Aorta (tissue), 5 donors: ENCODE measurements around the gene CYP2S1. TPM values are rescaled to one million over a fixed set of nuclear protein-coding genes. Genes with fewer than 3 reads are reported as not detected.
A peak's percentile ranks its signal among the peaks of the same experiment; 100 is the strongest.
"Not testable (repeated sequence)": the region's sequence is repeated elsewhere in the genome, so short reads cannot be mapped to it uniquely, and the experiment has no call there.

ENCODE experiments used
- ATAC-seq: fragments of 200-7000 bp; cut with Tn5 transposase; one replicate; pipeline ENCODE4 v1.9.1; 2022; ENCODE audit warnings: moderate library complexity; ENCODE audit not compliant: low FRiP score
- DNase-seq, 2 donors: peaks; one replicate each; pipeline ENCODE4 v3.0.0-alpha.2; 2020
- H3K27ac ChIP-seq, 2 donors: one replicate each; pipeline ENCODE4 v1.5.1; 2013; ENCODE audit warnings: low read length in 2 of 2, mild to moderate bottlenecking in 2 of 2, moderate library complexity in 2 of 2, control low read depth in 1 of 2, inconsistent platforms in 1 of 2, low read depth in 1 of 2
- H3K27me3 ChIP-seq, 2 donors: one replicate each; pipeline ENCODE4 v1.6.1; 2013; ENCODE audit warnings: control low read depth in 1 of 2, low read length in 1 of 2, mild to moderate bottlenecking in 1 of 2, moderate library complexity in 1 of 2; ENCODE audit not compliant: insufficient read depth in 2 of 2, control insufficient read depth in 1 of 2
- H3K36me3 ChIP-seq, 2 donors: one replicate each; pipeline ENCODE4 v1.6.1; 2013; ENCODE audit warnings: control low read depth in 1 of 2, low read length in 1 of 2, mild to moderate bottlenecking in 1 of 2; ENCODE audit not compliant: insufficient read depth in 2 of 2, control insufficient read depth in 1 of 2
- H3K4me1 ChIP-seq, 2 donors: one replicate each; pipeline ENCODE4 v1.6.1; 2013; ENCODE audit warnings: low read length in 2 of 2, control low read depth in 1 of 2, mild to moderate bottlenecking in 1 of 2, moderate library complexity in 1 of 2; ENCODE audit not compliant: insufficient read depth in 2 of 2, control insufficient read depth in 1 of 2
- H3K4me3 ChIP-seq, 2 donors: one replicate each; pipeline ENCODE4 v1.5.1; 2013; ENCODE audit warnings: low read length in 2 of 2, control low read depth in 1 of 2, mild to moderate bottlenecking in 1 of 2
- H3K9me3 ChIP-seq: one replicate; pipeline ENCODE4 v1.6.1; 2013; ENCODE audit warnings: mild to moderate bottlenecking, low read length; ENCODE audit not compliant: control insufficient read depth
- WGBS, 2 donors: extraction: QIAGEN DNeasy Blood & Tissue Kit; methylation state at CpG; one replicate each; pipeline ENCODE4 v1.1.7; 2013; 5-methylcytosine and 5-hydroxymethylcytosine counted together
- intact Hi-C, 2 donors: fragments of 100-400 bp; cut with DNase I; formaldehyde crosslinking; loops; one replicate each; pipeline versions ENCODE4 v1.14.2 to v1.15.0; 2022
- long read RNA-seq, 2 donors: library from polyadenylated mRNA; unstranded; transcript quantifications; one replicate each; pipeline ENCODE4 v2.0.0, GENCODE V29; 2020 to 2021
- polyA plus RNA-seq, 2 donors: library from polyadenylated mRNA; stranded (reverse); fragments of 200-250 nt; gene quantifications; one replicate each; pipeline ENCODE4 v1.2.3, GENCODE V29; 2013
- total RNA-seq, 2 donors: library from RNA; stranded (reverse); fragmentation: NEBNext Ultra II Directional; extraction: Animal tissue kit (Norgen Biotek cat#: 25700); gene quantifications; one replicate each; pipeline ENCODE4 v1.2.1, GENCODE V29; 2021
- donor health status: healthy with polysubstance abuse.
- donor health status: Bipolar disorder and iron deficiency.
- donor health status: DM: no; HTN: no; CAD: no.
- donor health status: DM: no; HTN: no; CAD: no.
- donor health status: DM: yes; HTN: yes; CAD: no.

The CYP2S1 gene
- 1 to 10 TPM; 1.7 to 2.5 TPM for total RNA-seq
- polyA plus RNA-seq: 10 to 100 TPM in 1 of 2 donors, not detected in 1; 11.5 TPM
- long read RNA-seq, donor 1: 0 reads
- long read RNA-seq, donor 2: 0 reads

- Histone ChIP-seq H3K27me3 (no peaks in the 10 kb centered on the region), H3K36me3 (no peaks in the 10 kb centered on the region), H3K4me3 (no peak within 1 kb of the TSS), H3K9me3 (no peaks in the 10 kb centered on the region), H3K4me1 (no peaks in the 10 kb centered on the region), H3K27ac (no peak within 1 kb of the TSS)
- WGBS, 2 donors: 2% methylated on average over 42 to 58 of the region's 58 CpGs
- peak; percentile 29 for ATAC-seq
- intact Hi-C loops: no loop called here
- DNase-seq: peak in 1 of 2 donors; percentile 57
These were observed at the start of gene CYP2S1 for GRCh38 chr19:41192574-41193429. Gene CYP2S1 (plus strand): TSS chr19:41193219. CDS start chr19:41193265, 46 bp downstream.

- Histone ChIP-seq H3K4me1 (no peaks in the 10 kb centered on the region), H3K36me3 (no peaks in the 10 kb centered on the region), H3K27me3 (no peaks in the 10 kb centered on the region), H3K4me3 (no peak overlapping the region), H3K9me3 (no peaks in the 10 kb centered on the region), H3K27ac (no peak overlapping the region)
- WGBS, 2 donors: 22 to 28% methylated on average over 7 of the region's 7 CpGs
- ATAC-seq: peak; percentile 68
- intact Hi-C loops: loop anchor here (5.0 to 10.0 kb wide), 3 partner anchors 170 to 480 kb away; no protein-coding TSS in a partner anchor
- peak; percentile 87 to 88 for DNase-seq
These were observed 48.6 kb upstream of the CYP2S1 start for GRCh38 chr19:41144403-41144802.

GRCh38 chr19:41149831-41150230 is 43.2 kb upstream of the CYP2S1 start:
- no peak overlapping the region for H3K4me3 ChIP-seq

GRCh38 chr19:41150986-41151385 is 42.0 kb upstream of the CYP2S1 start:
- DNase-seq, H3K4me1 ChIP-seq, intact Hi-C loops, ATAC-seq, H3K27ac ChIP-seq, H3K36me3 ChIP-seq, H3K27me3 ChIP-seq, H3K9me3 ChIP-seq, H3K4me3 ChIP-seq: not testable (repeated sequence)
- 83 to 85% methylated on average over 7 of the region's 7 CpGs for WGBS, 2 donors

More at GRCh38 chr19:41149831-41150230, 43.2 kb upstream of the CYP2S1 start:
- Histone ChIP-seq H3K36me3 (no peaks in the 10 kb centered on the region), H3K27ac (no peak overlapping the region), H3K4me1 (no peaks in the 10 kb centered on the region), H3K27me3 (no peaks in the 10 kb centered on the region), H3K9me3 (no peaks in the 10 kb centered on the region)
- ATAC-seq (no peak), DNase-seq (no peak)
- intact Hi-C loops: loop anchor here (10.0 kb wide), 2 partner anchors 175 to 485 kb away; no protein-coding TSS in a partner anchor
- 88 to 93% methylated on average over 2 of the region's 2 CpGs for WGBS, 2 donors

- ATAC-seq (no peak), DNase-seq (no peak)
- Histone ChIP-seq H3K27me3 (no peaks in the 10 kb centered on the region), H3K9me3 (peaks cover 2% of the 10 kb centered on the region), H3K36me3 (no peaks in the 10 kb centered on the region), H3K4me1 (no peaks in the 10 kb centered on the region), H3K4me3 (no peak overlapping the region), H3K27ac (no peak overlapping the region)
- 90 to 94% methylated on average over 5 to 7 of the region's 7 CpGs for WGBS, 2 donors
- intact Hi-C loops: no loop called here
These were observed 39.0 kb upstream of the CYP2S1 start for GRCh38 chr19:41154060-41154459.

- no peaks in the 10 kb centered on the region for H3K36me3 ChIP-seq
- WGBS, 2 donors: 70 to 74% methylated on average over 2 of the region's 2 CpGs
- intact Hi-C loops: no loop called here
- no peaks in the 10 kb centered on the region for H3K4me1 ChIP-seq
- no peak overlapping the region for H3K27ac ChIP-seq
- DNase-seq: no peak
- peaks cover 2% of the 10 kb centered on the region for H3K9me3 ChIP-seq
- no peaks in the 10 kb centered on the region for H3K27me3 ChIP-seq
- H3K4me3 ChIP-seq: no peak overlapping the region
- ATAC-seq: no peak
These were observed 36.8 kb upstream of the CYP2S1 start for GRCh38 chr19:41156207-41156606.

- ATAC-seq (no peak), DNase-seq (no peak)
- Histone ChIP-seq H3K4me1 (no peaks in the 10 kb centered on the region), H3K27ac (no peak overlapping the region), H3K36me3 (no peaks in the 10 kb centered on the region), H3K27me3 (no peaks in the 10 kb centered on the region), H3K4me3 (no peak overlapping the region), H3K9me3 (peaks cover 2% of the 10 kb centered on the region)
- intact Hi-C loops: no loop called here
- WGBS, 2 donors: 83 to 89% methylated on average over 2 of the region's 2 CpGs
These were observed 33.1 kb upstream of the CYP2S1 start for GRCh38 chr19:41159881-41160280.

GRCh38 chr19:41161903-41162302 is 31.1 kb upstream of the CYP2S1 start:
- intact Hi-C loops: no loop called here
- H3K4me1 ChIP-seq: no peaks in the 10 kb centered on the region
- no peaks in the 10 kb centered on the region for H3K9me3 ChIP-seq
- WGBS, 2 donors: 92 to 93% methylated on average over 5 of the region's 5 CpGs
- H3K4me3 ChIP-seq: no peak overlapping the region
- ATAC-seq (no peak), DNase-seq (no peak)
- no peaks in the 10 kb centered on the region for H3K27me3 ChIP-seq
- H3K27ac ChIP-seq: no peak overlapping the region
- no peaks in the 10 kb centered on the region for H3K36me3 ChIP-seq
